HUDEP-2 (cell line): ENCODE results near the gene HAVCR1.
"Not testable (repeated sequence)": the region's sequence is repeated elsewhere in the genome, so short reads cannot be mapped to it uniquely, and the experiment has no call there.

Source experiments
- DNase-seq, 76 experiments: peaks; one replicate each; lab custom pipeline; 2025; ENCODE audit not compliant: unreplicated experiment in 76 of 76; lab: John Stamatoyannopoulos, UW

HAVCR1 gene

GRCh38 chr5:157050050-157050449 is 8.9 kb downstream of the HAVCR1 start:
- DNase-seq = no peak

DNA sequence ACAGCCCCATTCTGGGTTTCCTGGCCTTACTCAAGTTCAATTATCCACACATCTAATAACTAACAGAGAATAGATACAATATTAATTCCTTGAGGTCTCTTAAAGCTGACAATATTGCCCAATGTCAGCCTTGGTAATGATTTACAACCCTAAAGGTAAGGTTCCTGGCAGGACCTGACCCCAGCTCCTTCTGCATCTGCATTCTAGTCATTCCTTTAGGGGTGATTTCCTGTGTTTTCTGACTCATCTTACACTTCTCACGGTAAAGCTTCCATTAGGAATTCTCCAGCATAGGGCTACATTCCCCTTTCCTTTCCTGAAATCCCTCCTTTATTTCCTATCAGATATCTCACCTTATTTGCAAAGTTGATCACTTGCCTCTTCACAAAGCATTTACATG is 9.3 kb downstream of the HAVCR1 start:
- DNase-seq = no peak

GRCh38 chr5:157047898-157048297 is 11.0 kb downstream of the HAVCR1 start:
- no peak for DNase-seq

DNA sequence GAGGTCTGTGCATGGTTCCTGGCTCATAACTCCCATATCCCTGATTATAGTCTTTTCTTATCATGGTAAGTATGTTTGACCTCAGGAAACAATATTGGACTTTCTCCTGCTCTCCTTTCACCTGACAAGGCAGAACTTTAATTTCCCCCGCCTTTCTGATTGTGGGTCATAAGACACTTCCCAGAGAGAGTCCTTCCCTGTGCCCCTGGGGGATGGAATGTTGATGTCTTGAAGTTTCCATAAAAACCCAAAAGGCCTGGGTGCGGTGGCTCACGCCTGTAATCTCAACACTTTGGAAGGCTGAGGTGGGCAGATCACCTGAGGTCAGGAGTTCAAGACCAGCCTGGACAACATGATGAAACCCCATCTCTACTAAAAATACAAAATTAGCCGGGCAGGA is 11.9 kb downstream of the HAVCR1 start:
- DNase-seq = not testable (repeated sequence)

DNA sequence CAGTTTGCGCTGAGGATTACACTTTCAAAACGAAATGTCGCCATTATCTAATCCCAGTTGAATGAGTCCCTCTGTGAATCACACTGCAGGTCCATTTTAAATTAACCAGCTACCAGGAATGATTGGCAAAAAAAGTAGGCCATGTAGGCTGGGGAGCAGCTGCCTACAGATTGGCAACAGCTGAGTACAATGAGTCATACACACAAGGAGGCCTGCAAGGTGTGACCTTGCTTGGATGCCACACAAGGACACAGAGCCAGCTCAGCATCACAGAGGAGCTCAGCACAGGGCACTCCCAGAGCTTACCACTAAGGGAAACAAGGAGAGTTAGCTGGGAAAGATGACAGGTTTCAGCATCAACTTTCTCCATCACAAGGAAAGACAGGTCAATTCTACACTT is 12.9 kb downstream of the HAVCR1 start:
- DNase-seq = peak in 1 of 76 experiments; percentile 1

- no peak for DNase-seq
These were observed 13.3 kb downstream of the HAVCR1 start for GRCh38 chr5:157045601-157046000.

DNA sequence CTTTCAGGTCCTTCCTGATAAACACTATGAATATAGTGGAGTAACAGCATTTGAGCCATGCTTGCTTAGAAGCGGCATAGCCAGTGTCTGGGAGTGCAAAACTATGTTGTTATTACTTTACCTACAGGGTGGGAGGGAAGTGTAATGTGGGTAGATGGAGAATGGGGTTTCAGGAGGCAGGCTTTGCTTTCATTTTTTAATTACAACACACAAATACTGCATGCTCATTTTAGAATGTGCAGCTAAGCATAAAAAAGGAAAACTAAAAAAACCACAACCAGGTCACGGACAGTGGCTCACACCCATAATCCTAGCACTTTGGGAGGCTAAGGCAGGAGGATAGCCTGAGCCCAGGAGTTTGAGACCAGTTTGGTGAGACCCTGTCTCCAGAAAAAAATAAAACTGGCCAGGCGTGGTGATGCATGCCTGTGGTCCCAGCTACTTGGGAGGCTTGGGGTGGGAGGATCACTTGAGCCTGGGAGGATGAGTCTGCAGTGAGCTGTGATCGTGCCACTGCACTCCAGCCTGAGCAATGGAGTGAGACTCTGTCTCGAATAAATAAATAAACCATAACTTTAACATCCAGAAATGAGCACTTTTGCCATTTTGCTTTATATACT is 20.2 kb downstream of the HAVCR1 start:
- no peak for DNase-seq

- DNase-seq = not testable (repeated sequence)
These were observed 24.5 kb downstream of the HAVCR1 start for GRCh38 chr5:157034106-157035072.

GRCh38 chr5:157033071-157033583 is 25.8 kb downstream of the HAVCR1 start:
- DNase-seq = no peak

- DNase-seq = no peak
These were observed 28.2 kb downstream of the HAVCR1 start for GRCh38 chr5:157030692-157031091.

DNA sequence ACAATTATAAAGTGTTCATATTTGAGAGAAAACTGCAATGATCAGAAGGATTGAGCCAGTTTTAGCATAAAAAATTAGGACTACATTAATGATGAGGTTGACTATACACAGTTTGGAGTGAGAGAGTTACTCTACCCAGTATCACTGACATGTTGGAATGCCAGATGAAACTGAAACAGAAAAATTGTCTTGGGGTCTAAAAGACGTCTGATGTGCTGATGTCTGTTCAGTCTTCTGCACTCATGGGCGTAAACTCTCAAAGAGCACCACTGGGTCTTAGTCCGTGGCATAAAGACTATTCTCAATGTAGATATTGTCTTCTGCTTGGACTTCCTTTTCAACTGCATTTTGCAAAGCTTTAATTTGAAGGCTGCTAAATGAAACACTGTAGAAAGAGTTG is 29.5 kb downstream of the HAVCR1 start:
- DNase-seq = no peak

DNA sequence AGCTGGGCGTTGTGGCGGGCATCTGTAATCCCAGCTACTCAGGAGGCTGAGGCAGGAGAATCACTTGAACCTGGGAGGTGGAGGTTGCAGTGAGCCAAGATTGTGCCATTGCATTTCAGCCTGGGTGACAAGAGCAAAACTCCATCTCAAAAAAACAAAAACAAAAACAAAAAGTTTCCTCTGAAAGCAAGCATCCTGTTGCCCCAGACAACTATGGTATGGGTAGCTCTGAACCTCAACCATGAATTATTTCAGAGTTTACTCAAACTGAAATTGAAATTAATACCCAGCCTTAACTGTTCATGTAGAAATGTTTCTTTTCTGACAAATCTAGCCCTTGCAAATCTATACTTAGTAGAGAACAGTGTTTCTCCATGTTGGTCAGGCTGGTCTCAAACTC is 31.3 kb downstream of the HAVCR1 start:
- not testable (repeated sequence) for DNase-seq

- DNase-seq = no peak
These were observed 32.0 kb downstream of the HAVCR1 start for GRCh38 chr5:157026789-157027424.

DNA sequence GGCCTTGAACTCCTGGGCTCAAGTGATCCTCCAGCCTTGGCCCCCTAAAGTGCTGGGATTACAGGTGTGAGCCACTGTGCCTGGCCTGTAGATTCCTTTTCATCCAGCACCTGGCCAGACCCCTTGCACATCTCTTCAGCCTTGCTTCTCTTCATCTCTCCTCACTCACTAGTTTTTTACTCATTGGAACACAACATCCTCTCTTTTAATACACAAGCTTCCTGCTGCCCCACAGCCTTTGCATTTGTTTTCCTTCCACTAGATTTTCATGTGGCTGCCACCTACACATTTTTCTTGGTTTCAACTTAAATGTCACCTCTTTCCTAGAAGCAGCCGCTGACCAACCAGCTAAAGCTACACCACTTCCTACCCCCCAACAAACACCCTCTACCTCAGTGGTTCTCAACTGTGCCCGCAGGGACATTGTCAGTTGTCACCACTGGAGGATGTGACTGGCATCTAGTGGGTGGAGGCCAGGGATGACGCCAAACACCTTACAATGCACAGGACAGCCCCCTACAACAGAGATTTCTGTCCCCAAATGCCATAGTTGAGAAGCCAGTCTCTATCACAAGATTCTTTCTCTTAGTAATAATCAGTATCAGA is 33.7 kb downstream of the HAVCR1 start:
- no peak for DNase-seq

DNA sequence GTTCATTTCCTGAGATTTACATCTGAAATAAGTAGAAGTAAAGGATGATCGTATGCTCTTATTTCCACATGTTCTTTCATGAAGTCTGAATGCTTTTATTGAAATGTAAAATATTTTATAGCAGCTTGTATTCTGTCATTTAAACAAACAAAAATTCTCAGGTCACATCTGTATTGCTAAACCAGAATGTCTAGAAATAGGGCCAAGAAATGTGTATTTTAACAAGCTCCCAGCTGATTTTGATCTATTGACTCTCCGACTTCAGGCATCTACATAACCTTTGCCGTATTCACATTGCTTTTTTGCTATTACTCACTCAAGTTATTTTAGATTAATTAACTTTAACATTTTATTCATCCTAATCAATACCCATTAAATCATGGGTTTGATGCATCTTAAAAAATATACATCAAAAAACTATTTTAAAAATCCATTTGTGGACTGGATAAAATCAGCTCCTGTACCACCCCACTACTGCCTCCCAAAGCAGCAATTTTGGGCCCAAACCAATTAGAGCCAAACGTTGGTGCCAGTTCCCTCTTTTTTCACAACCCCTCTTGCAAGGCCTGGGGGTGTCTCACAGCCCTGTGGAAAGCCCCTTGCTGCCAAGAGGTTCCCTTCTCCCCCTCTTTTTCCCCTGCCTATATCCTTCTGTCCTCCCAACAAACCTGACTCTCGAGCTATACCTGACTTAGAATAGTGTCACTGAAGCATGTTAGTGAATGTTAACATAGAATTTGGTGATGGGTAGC is 34.5 kb downstream of the HAVCR1 start:
- DNase-seq = no peak

GRCh38 chr5:157022024-157022423 is 36.9 kb downstream of the HAVCR1 start:
- no peak for DNase-seq

GRCh38 chr5:157020511-157021222 is 38.2 kb downstream of the HAVCR1 start:
- DNase-seq = no peak

- DNase-seq = no peak
These were observed 38.9 kb downstream of the HAVCR1 start for GRCh38 chr5:157020002-157020401.

- not testable (repeated sequence) for DNase-seq
These were observed 44.8 kb downstream of the HAVCR1 start for GRCh38 chr5:157014143-157014542.

DNA sequence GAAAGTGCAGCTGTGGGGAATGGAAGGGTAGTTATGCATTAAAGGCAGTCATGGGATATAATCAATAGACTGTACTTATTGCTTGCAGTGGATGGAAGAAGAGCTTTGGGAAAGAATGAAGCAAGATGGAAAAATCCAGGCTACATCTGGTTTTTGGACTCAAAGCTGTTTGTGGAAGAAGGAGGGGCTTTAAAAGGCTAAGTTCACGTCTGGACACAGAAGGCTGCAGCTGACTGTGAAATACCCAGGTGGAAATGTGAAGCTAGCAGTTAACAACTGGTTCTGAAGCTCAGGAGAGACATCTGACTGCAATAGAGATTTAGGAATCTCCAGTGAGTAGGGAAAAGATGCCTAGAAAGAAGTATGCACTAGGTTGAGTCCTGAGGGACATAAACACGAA is 52.7 kb downstream of the HAVCR1 start:
- no peak for DNase-seq
